ENCODE results near the gene MCUB. TPM values are rescaled to one million over a fixed set of nuclear protein-coding genes. Genes with fewer than 3 reads are reported as not detected.
"Not testable (repeated sequence)": the region's sequence is repeated elsewhere in the genome, so short reads cannot be mapped to it uniquely, and the experiment has no call there.

MCUB gene
- polyA plus RNA-seq, 1 donor from 2014 or later: 3.9 TPM

DNA sequence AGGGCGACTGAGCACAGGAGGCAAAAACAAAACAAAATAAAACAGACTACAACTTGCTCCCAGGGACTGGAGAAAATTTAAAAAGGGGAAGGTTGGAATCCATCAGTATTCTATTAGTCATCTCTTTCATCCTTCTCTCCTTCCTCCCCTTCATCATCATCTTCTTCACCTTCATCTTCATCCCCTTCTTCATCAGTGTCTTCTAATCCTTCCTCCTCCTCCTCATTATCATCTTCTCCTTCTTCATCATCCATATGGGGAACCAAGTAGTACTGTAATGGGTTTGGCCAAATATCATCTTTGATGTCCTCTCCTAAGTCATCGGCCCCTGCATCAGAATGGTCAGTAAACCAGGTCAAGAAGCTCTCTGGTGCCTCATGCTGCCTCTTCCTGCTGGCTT lies 6.9 kb upstream of the MCUB start:
- no peak overlapping the region for H3K9ac ChIP-seq (ENCODE audit: low read length)
- TF ChIP-seq RAD21 (conservative IDR thresholded peaks at IDR 0.05): no peak
- TF ChIP-seq, protein P1, sequence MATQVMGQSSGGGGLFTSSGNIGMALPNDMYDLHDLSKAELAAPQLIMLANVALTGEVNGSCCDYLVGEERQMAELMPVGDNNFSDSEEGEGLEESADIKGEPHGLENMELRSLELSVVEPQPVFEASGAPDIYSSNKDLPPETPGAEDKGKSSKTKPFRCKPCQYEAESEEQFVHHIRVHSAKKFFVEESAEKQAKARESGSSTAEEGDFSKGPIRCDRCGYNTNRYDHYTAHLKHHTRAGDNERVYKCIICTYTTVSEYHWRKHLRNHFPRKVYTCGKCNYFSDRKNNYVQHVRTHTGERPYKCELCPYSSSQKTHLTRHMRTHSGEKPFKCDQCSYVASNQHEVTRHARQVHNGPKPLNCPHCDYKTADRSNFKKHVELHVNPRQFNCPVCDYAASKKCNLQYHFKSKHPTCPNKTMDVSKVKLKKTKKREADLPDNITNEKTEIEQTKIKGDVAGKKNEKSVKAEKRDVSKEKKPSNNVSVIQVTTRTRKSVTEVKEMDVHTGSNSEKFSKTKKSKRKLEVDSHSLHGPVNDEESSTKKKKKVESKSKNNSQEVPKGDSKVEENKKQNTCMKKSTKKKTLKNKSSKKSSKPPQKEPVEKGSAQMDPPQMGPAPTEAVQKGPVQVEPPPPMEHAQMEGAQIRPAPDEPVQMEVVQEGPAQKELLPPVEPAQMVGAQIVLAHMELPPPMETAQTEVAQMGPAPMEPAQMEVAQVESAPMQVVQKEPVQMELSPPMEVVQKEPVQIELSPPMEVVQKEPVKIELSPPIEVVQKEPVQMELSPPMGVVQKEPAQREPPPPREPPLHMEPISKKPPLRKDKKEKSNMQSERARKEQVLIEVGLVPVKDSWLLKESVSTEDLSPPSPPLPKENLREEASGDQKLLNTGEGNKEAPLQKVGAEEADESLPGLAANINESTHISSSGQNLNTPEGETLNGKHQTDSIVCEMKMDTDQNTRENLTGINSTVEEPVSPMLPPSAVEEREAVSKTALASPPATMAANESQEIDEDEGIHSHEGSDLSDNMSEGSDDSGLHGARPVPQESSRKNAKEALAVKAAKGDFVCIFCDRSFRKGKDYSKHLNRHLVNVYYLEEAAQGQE (IDR thresholded peaks at IDR 0.05; ENCODE audit: borderline replicate concordance): no peak
- no peaks in the 10 kb centered on the region for H3K79me2 ChIP-seq (replicated peaks; ENCODE audit: insufficient read depth, low read length)
- H3K27ac ChIP-seq (ENCODE audit: low read length): no peak overlapping the region
- H3K4me2 ChIP-seq (ENCODE audit: low read length): no peak overlapping the region
- H3K9me3 ChIP-seq (ENCODE audit: low read length): no peaks in the 10 kb centered on the region
- H3K9me2 ChIP-seq (ENCODE audit: insufficient read depth, low read length): no peaks in the 10 kb centered on the region
- H3K27me3 ChIP-seq (ENCODE audit: insufficient read depth, low read depth, low read length): no peaks in the 10 kb centered on the region
- no peaks in the 10 kb centered on the region for H4K20me1 ChIP-seq (ENCODE audit: insufficient read depth)
- no peaks in the 10 kb centered on the region for H3K36me3 ChIP-seq (ENCODE audit: insufficient read depth, low read length)
- H3F3A ChIP-seq (ENCODE audit: insufficient read depth, low read length, poor library complexity, severe bottlenecking): no peaks in the 10 kb centered on the region
- no peak overlapping the region for H2AFZ ChIP-seq (ENCODE audit: low read depth, low read length)
- H3K4me3 ChIP-seq (ENCODE audit: low read length): no peak overlapping the region

DNA sequence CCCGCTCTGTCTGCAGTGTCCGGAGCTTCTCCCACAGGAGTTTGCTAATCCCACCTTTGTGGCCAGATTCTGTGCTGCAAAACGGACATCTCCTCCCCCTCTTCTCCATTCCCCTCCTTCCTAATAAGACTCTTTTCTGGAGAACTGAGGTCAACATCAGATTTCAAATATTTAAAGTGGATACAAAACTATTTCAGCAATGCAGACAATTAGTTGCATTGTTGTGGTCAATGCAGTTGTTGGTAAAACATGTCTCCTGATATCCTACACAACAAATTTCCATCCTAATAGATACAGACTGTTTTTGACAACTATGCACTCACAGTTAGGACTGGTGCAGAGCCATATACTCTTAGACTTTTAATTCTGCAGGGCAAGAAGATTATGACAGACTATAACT lies 5.1 kb upstream of the MCUB start:
- Histone ChIP-seq H3K9me3 (ENCODE audit: low read length) (no peaks in the 10 kb centered on the region), H4K20me1 (ENCODE audit: insufficient read depth) (no peaks in the 10 kb centered on the region), H3K4me2 (ENCODE audit: low read length) (no peak overlapping the region), H2AFZ (ENCODE audit: low read depth, low read length) (no peak overlapping the region), H3K27ac (ENCODE audit: low read length) (no peak overlapping the region), H3K27me3 (ENCODE audit: insufficient read depth, low read depth, low read length) (no peaks in the 10 kb centered on the region), H3F3A (ENCODE audit: insufficient read depth, low read length, poor library complexity, severe bottlenecking) (no peaks in the 10 kb centered on the region), H3K9me2 (ENCODE audit: insufficient read depth, low read length) (no peaks in the 10 kb centered on the region), H3K4me3 (ENCODE audit: low read length) (no peak overlapping the region), H3K79me2 (replicated peaks; ENCODE audit: insufficient read depth, low read length) (no peaks in the 10 kb centered on the region), H3K36me3 (ENCODE audit: insufficient read depth, low read length) (no peaks in the 10 kb centered on the region), H3K9ac (ENCODE audit: low read length) (no peak overlapping the region)
- TF ChIP-seq MXI1 (conservative IDR thresholded peaks at IDR 0.05; ENCODE audit: poor library complexity, severe bottlenecking): no peak

DNA sequence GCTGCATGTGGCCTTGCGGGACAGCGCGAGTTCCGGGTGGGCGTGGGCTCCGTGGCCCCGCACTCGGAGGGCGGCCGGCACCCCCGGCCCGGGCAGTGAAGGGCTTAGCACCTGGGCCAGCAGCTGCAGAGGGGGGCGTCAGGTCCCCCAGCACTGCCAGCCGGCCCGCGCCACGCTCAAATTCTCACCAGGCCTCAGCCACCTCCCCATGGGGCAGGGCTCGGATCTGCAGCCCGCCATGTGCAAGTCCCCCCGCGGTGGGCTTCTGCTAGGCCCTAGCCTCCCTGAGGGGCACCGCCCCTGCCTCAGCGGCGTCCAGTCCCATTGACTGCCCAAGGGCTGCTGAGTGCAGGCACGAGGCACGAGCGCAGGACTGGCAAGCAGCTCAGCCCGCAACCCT lies 2.6 kb upstream of the MCUB start:
- Histone ChIP-seq H3K27ac (ENCODE audit: low read length) (no peak overlapping the region), H3K27me3 (ENCODE audit: insufficient read depth, low read depth, low read length) (peaks cover 8% of the 10 kb centered on the region), H2AFZ (ENCODE audit: low read depth, low read length) (no peak overlapping the region), H3K79me2 (replicated peaks; ENCODE audit: insufficient read depth, low read length) (no peaks in the 10 kb centered on the region), H3K9me3 (ENCODE audit: low read length) (no peaks in the 10 kb centered on the region), H3K4me2 (ENCODE audit: low read length) (no peak overlapping the region), H4K20me1 (ENCODE audit: insufficient read depth) (no peaks in the 10 kb centered on the region), H3K4me3 (ENCODE audit: low read length) (no peak overlapping the region), H3K36me3 (ENCODE audit: insufficient read depth, low read length) (no peaks in the 10 kb centered on the region), H3F3A (ENCODE audit: insufficient read depth, low read length, poor library complexity, severe bottlenecking) (no peaks in the 10 kb centered on the region), H3K9me2 (ENCODE audit: insufficient read depth, low read length) (no peaks in the 10 kb centered on the region), H3K9ac (ENCODE audit: low read length) (no peak overlapping the region)
- no peak for TF ChIP-seq EZH2 (IDR thresholded peaks at IDR 0.05; ENCODE audit: borderline replicate concordance, insufficient read depth, low read length, poor library complexity, severe bottlenecking)
- no peak for TF ChIP-seq RAD21 (conservative IDR thresholded peaks at IDR 0.05)
- no peak for TF ChIP-seq EP300 (conservative IDR thresholded peaks at IDR 0.05; ENCODE audit: poor library complexity, severe bottlenecking)
- no peak for TF ChIP-seq TAF1 (IDR thresholded peaks at IDR 0.05; ENCODE audit: low read depth)
- no peak for TF ChIP-seq MXI1 (conservative IDR thresholded peaks at IDR 0.05; ENCODE audit: poor library complexity, severe bottlenecking)
- TF ChIP-seq POLR2AphosphoS5 (IDR thresholded peaks at IDR 0.05): no peak
- no peak for TF ChIP-seq SMC3 (conservative IDR thresholded peaks at IDR 0.05; ENCODE audit: poor library complexity)
- TF ChIP-seq, protein P2, sequence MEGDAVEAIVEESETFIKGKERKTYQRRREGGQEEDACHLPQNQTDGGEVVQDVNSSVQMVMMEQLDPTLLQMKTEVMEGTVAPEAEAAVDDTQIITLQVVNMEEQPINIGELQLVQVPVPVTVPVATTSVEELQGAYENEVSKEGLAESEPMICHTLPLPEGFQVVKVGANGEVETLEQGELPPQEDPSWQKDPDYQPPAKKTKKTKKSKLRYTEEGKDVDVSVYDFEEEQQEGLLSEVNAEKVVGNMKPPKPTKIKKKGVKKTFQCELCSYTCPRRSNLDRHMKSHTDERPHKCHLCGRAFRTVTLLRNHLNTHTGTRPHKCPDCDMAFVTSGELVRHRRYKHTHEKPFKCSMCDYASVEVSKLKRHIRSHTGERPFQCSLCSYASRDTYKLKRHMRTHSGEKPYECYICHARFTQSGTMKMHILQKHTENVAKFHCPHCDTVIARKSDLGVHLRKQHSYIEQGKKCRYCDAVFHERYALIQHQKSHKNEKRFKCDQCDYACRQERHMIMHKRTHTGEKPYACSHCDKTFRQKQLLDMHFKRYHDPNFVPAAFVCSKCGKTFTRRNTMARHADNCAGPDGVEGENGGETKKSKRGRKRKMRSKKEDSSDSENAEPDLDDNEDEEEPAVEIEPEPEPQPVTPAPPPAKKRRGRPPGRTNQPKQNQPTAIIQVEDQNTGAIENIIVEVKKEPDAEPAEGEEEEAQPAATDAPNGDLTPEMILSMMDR (IDR thresholded peaks at IDR 0.05; ENCODE audit: poor library complexity, severe bottlenecking): no peak
- TF ChIP-seq, protein P1 (IDR thresholded peaks at IDR 0.05; ENCODE audit: borderline replicate concordance): no peak

DNA sequence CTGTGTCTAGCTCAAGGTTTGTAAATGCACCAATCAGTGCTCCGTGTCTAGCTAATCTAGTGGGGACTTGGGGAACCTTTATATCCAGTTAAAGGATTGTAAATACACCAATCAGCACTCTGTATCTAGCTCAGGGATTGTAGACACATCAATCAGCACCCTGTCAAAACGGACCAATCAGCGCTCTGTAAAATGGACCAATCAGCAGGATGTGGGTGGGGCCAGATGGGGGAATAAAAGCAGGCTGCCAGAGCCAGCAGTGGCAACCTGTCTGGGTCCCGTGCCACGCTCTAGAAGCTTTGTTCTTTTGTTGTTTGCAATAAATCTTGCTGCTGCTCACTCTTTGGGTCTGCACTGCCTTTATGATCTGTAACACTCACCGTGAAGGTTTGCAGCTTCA lies 2.0 kb upstream of the MCUB start:
- not testable (repeated sequence) for H3K9me2 ChIP-seq (ENCODE audit: insufficient read depth, low read length); H3K4me3 ChIP-seq (ENCODE audit: low read length); H3F3A ChIP-seq (ENCODE audit: insufficient read depth, low read length, poor library complexity, severe bottlenecking); H3K27ac ChIP-seq (ENCODE audit: low read length); H3K36me3 ChIP-seq (ENCODE audit: insufficient read depth, low read length); H4K20me1 ChIP-seq (ENCODE audit: insufficient read depth); H3K9ac ChIP-seq (ENCODE audit: low read length); H3K27me3 ChIP-seq (ENCODE audit: insufficient read depth, low read depth, low read length); H2AFZ ChIP-seq (ENCODE audit: low read depth, low read length); H3K9me3 ChIP-seq (ENCODE audit: low read length); H3K79me2 ChIP-seq (replicated peaks; ENCODE audit: insufficient read depth, low read length); H3K4me2 ChIP-seq (ENCODE audit: low read length)

All from neural cell (in vitro differentiated cells).